Sigmoid colon (tissue), 4 donors: Measurements from ENCODE around the gene SMIM36.

Experiments used
- CTCF ChIP-seq, 4 experiments: fragments of 450-650 bp in 3 of 4; fragments of 200-600 bp in 1 of 4; IDR thresholded peaks; one replicate each; pipeline ENCODE4 v1.5.1; 2016 to 2019; ENCODE audit warnings: antibody characterized with exemption in 4 of 4, mild to moderate bottlenecking in 3 of 4, moderate library complexity in 2 of 4
- EP300 ChIP-seq, 4 donors: sonication (generic); formaldehyde crosslinking; IDR thresholded peaks; one replicate each; pipeline ENCODE4 v1.6.1; 2017; ENCODE audit warnings: antibody characterized with exemption in 4 of 4
- POLR2A ChIP-seq, 2 donors: fragments of 450-650 bp; IDR thresholded peaks; one replicate each; pipeline ENCODE4 v1.6.1; 2016; ENCODE audit warnings: antibody characterized with exemption in 2 of 2, mild to moderate bottlenecking in 2 of 2, moderate library complexity in 2 of 2
- POLR2AphosphoS5 ChIP-seq, 4 donors: sonication (generic); formaldehyde crosslinking; IDR thresholded peaks; one replicate each; pipeline ENCODE4 v1.6.1; 2017; ENCODE audit warnings: antibody characterized with exemption in 4 of 4

- TF ChIP-seq POLR2A (IDR thresholded peaks at IDR 0.05): no peak
- TF ChIP-seq CTCF (IDR thresholded peaks at IDR 0.05): no peak
- no peak for TF ChIP-seq EP300 (IDR thresholded peaks at IDR 0.05)
- TF ChIP-seq POLR2AphosphoS5 (IDR thresholded peaks at IDR 0.05): no peak
These were observed 96.3 kb downstream of the SMIM36 start for GRCh38 chr17:55414983-55415382.
